B cell (primary cell): Measurements from ENCODE around the gene CRYGB. TPM values are rescaled to one million over a fixed set of nuclear protein-coding genes. Genes with fewer than 3 reads are reported as not detected.

ENCODE experiments used
- ATAC-seq: fragments of 200-7000 bp; cut with Tn5 transposase; one replicate; pipeline ENCODE4 v1.10.0; 2021; ENCODE audit warnings: low read depth, mild to moderate bottlenecking, moderate number of reproducible peaks, moderate library complexity
- CTCF ChIA-PET: fragments of 350-600 bp; sonication (Branson Sonifier 250); formaldehyde crosslinking; loops from one replicate; lab custom pipeline; 2021; ENCODE audit warnings: antibody characterized with exemption, inconsistent platforms; lab: Charles Lee
- POLR2A ChIA-PET: fragments of 350-600 bp; sonication (Branson Sonifier 250); formaldehyde crosslinking; loops from one replicate; lab custom pipeline; 2021; ENCODE audit warnings: antibody characterized with exemption; lab: Charles Lee
- DNase-seq: peaks from one replicate; pipeline ENCODE4 v3.0.0; 2013
- H2AFZ ChIP-seq: 2 replicates; pipeline ENCODE4 v1.6.1; 2012; ENCODE audit warnings: mild to moderate bottlenecking, low read depth, low read length; ENCODE audit not compliant: insufficient read depth, poor library complexity, severe bottlenecking
- H3K27ac ChIP-seq, 2 donors: 1 replicate in 1 of 2; 2 replicates in 1 of 2; pipeline ENCODE4 v1.5.1; 2012 to 2013; ENCODE audit warnings: low read length in 2 of 2, mild to moderate bottlenecking in 2 of 2, moderate library complexity in 1 of 2
- H3K27me3 ChIP-seq, 4 experiments: fragments of 200-600 bp in 1 of 4; sonication (generic) in 1 of 4; replicated peaks in 1 of 4; 1 replicate in 2 of 4; 2 replicates in 2 of 4; pipeline versions ENCODE4 v1.6.1 to v1.7.0; 2013 to 2016; ENCODE audit warnings: low read length in 3 of 4, mild to moderate bottlenecking in 2 of 4, mixed read lengths in 1 of 4, moderate library complexity in 1 of 4; ENCODE audit not compliant: insufficient read depth in 4 of 4, control insufficient read depth in 3 of 4; ENCODE audit errors: control extremely low read depth in 1 of 4
- H3K36me3 ChIP-seq, 2 experiments: replicated peaks in 1 of 2; 1 replicate in 1 of 2; 2 replicates in 1 of 2; pipeline versions ENCODE4 v1.6.1 to v1.7.1; 2013; ENCODE audit warnings: low read length in 1 of 2; ENCODE audit not compliant: insufficient read depth in 2 of 2, control insufficient read depth in 1 of 2; ENCODE audit errors: control extremely low read depth in 1 of 2, extremely low read depth in 1 of 2
- H3K4me1 ChIP-seq, 2 donors: fragments of 200-600 bp in 1 of 2; sonication (generic) in 1 of 2; 1 replicate in 1 of 2; 2 replicates in 1 of 2; pipeline versions ENCODE4 v1.5.1 to v1.6.1; 2013 to 2017; ENCODE audit warnings: low read length in 2 of 2; ENCODE audit not compliant: control insufficient read depth in 2 of 2, insufficient read depth in 2 of 2
- H3K4me2 ChIP-seq: replicated peaks from 2 replicates; pipeline ENCODE3; 2012; ENCODE audit warnings: mild to moderate bottlenecking, low read depth, low read length; ENCODE audit not compliant: poor library complexity, severe bottlenecking
- H3K4me3 ChIP-seq, 5 experiments: fragments of 200-600 bp in 1 of 5; sonication (generic) in 1 of 5; 1 replicate in 3 of 5; 2 replicates in 2 of 5; pipeline versions ENCODE4 v1.5.1 to v1.7.0; 2011 to 2016; ENCODE audit warnings: low read length in 4 of 5, mild to moderate bottlenecking in 4 of 5, low read depth in 2 of 5, control low read depth in 1 of 5, moderate library complexity in 1 of 5; ENCODE audit not compliant: insufficient read depth in 1 of 5; ENCODE audit errors: control extremely low read depth in 1 of 5, extremely low read depth in 1 of 5
- H3K79me2 ChIP-seq: fragments of 200-600 bp; sonication (generic); one replicate; pipeline ENCODE4 v1.6.0; 2016; ENCODE audit warnings: low read length; ENCODE audit not compliant: control insufficient read depth, insufficient read depth
- H3K9ac ChIP-seq: fragments of 200-600 bp; sonication (generic); 2 replicates; pipeline ENCODE4 v1.6.1; 2017; ENCODE audit warnings: mild to moderate bottlenecking, low read length, moderate library complexity
- H3K9me3 ChIP-seq, 3 donors: one replicate each; pipeline versions ENCODE4 v1.6.1 to v1.7.1; 2013; ENCODE audit warnings: low read length in 2 of 3; ENCODE audit not compliant: control insufficient read depth in 2 of 3, insufficient read depth in 1 of 3; ENCODE audit errors: control extremely low read depth in 1 of 3
- H4K20me1 ChIP-seq: 2 replicates; pipeline ENCODE4 v1.6.0; 2012; ENCODE audit warnings: mild to moderate bottlenecking, low read length; ENCODE audit not compliant: insufficient read depth, control insufficient read depth, poor library complexity, severe bottlenecking
- H3K27ac Mint-ChIP-seq: one replicate; pipeline ENCODE4 v1.8.0; 2021; ENCODE audit warnings: mixed read lengths
- H3K27me3 Mint-ChIP-seq: one replicate; pipeline ENCODE4 v1.8.0; 2021; ENCODE audit warnings: mixed read lengths
- H3K4me1 Mint-ChIP-seq: one replicate; pipeline ENCODE4 v1.8.0; 2021; ENCODE audit warnings: mixed read lengths
- H3K4me3 Mint-ChIP-seq: one replicate; pipeline ENCODE4 v1.8.0; 2021; ENCODE audit warnings: mixed read lengths
- H3K9me3 Mint-ChIP-seq: one replicate; pipeline ENCODE4 v1.8.0; 2022; ENCODE audit warnings: mixed read lengths; ENCODE audit not compliant: insufficient read depth
- EZH2 ChIP-seq: IDR thresholded peaks from 2 replicates; pipeline ENCODE4 v1.6.1; 2012; ENCODE audit warnings: borderline replicate concordance, low read depth, mild to moderate bottlenecking, moderate library complexity, low read length; ENCODE audit not compliant: insufficient read depth, poor library complexity, severe bottlenecking
- whole genome bisulfite sequencing: methylation state at CpG from one replicate; pipeline ENCODE4 v1.1.5; 2013; ENCODE audit warnings: missing lambda C conversion rate; ENCODE audit not compliant: insufficient coverage; 5-methylcytosine and 5-hydroxymethylcytosine counted together
- intact Hi-C: fragments of 100-400 bp; cut with micrococcal nuclease; formaldehyde crosslinking; loops from one replicate; pipeline ENCODE4 v1.10.0; 2022
- polyA plus RNA-seq: library from polyadenylated mRNA; depleted of rRNA; stranded (reverse); fragments of >200 nt; gene quantifications from 2 replicates; pipeline ENCODE4 v1.2.3, GENCODE V29; 2012
- total RNA-seq, 2 donors: library from RNA; stranded (reverse); fragments of 120-200 nt in 1 of 2; gene quantifications; 1 replicate in 1 of 2; 2 replicates in 1 of 2; pipeline versions ENCODE4 v1.2.3 to v1.2.4, GENCODE V29; 2013 to 2022
- TF ChIP-seq, protein P1 (sequence below): fragments of 200-600 bp; IDR thresholded peaks from one replicate; pipeline ENCODE4 v1.8.0; 2022; ENCODE audit warnings: antibody characterized with exemption, mild to moderate bottlenecking

The CRYGB gene
- total and polyA plus RNA-seq, 2 donors (not counting 1 experiment from before 2014, with no cell fraction given), result not detected

DNA sequence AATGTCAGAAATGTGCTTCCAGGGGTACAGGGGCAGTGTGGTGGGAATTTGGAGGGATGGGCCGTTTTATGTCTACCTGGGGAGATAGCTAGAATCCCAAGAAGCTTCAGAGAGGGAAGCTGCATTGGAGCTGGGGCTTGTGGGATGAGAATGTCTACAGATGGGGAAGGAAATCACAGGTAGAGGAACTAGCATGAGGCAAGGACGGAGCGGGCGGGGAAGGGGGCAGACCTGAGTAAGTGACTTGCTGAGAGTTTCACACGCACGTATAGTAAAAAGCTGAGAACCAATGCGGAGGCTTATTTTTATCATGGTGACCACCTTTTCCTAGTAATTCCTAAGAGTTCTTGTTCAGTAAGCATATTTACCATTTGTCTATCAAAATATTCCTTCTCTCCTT lies 37.6 kb upstream of the CRYGB start:
- peak overlapping the region in 2 of 5 experiments; percentile 9 to 18 for H3K4me3 ChIP-seq
- H2AFZ ChIP-seq, result no peak overlapping the region
- H3K27me3 Mint-ChIP-seq, result peaks cover 22% of the 10 kb centered on the region
- no peaks in the 10 kb centered on the region for H4K20me1 ChIP-seq
- H3K27ac Mint-ChIP-seq, result no peak overlapping the region
- no peaks in the 10 kb centered on the region for H3K79me2 ChIP-seq
- no peaks in the 10 kb centered on the region for H3K9me3 Mint-ChIP-seq
- WGBS, result 38% methylated on average over 1 of the region's 7 CpGs
- TF ChIP-seq EZH2, result no peak
- TF ChIP-seq, protein P1, sequence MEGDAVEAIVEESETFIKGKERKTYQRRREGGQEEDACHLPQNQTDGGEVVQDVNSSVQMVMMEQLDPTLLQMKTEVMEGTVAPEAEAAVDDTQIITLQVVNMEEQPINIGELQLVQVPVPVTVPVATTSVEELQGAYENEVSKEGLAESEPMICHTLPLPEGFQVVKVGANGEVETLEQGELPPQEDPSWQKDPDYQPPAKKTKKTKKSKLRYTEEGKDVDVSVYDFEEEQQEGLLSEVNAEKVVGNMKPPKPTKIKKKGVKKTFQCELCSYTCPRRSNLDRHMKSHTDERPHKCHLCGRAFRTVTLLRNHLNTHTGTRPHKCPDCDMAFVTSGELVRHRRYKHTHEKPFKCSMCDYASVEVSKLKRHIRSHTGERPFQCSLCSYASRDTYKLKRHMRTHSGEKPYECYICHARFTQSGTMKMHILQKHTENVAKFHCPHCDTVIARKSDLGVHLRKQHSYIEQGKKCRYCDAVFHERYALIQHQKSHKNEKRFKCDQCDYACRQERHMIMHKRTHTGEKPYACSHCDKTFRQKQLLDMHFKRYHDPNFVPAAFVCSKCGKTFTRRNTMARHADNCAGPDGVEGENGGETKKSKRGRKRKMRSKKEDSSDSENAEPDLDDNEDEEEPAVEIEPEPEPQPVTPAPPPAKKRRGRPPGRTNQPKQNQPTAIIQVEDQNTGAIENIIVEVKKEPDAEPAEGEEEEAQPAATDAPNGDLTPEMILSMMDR, result no peak
- H3K9ac ChIP-seq, result no peak overlapping the region
- peak overlapping the region; percentile 54 for H3K4me3 Mint-ChIP-seq
- ChIA-PET CTCF (no interaction called here), POLR2A (no interaction called here)
- H3K27me3 ChIP-seq, result peaks cover 0 to 6% (median 0%) of the 10 kb centered on the region in 4 experiments
- DNase-seq (no peak), ATAC-seq (no peak)
- no peaks in the 10 kb centered on the region for H3K9me3 ChIP-seq
- no peaks in the 10 kb centered on the region for H3K36me3 ChIP-seq
- no peak overlapping the region for H3K27ac ChIP-seq
- H3K4me2 ChIP-seq, result peak overlapping the region; percentile 26
- intact Hi-C loops, result no loop called here
- H3K4me1 Mint-ChIP-seq, result peaks cover 12% of the 10 kb centered on the region
- H3K4me1 ChIP-seq, result peaks cover 0 to 3% of the 10 kb centered on the region in 2 donors

DNA sequence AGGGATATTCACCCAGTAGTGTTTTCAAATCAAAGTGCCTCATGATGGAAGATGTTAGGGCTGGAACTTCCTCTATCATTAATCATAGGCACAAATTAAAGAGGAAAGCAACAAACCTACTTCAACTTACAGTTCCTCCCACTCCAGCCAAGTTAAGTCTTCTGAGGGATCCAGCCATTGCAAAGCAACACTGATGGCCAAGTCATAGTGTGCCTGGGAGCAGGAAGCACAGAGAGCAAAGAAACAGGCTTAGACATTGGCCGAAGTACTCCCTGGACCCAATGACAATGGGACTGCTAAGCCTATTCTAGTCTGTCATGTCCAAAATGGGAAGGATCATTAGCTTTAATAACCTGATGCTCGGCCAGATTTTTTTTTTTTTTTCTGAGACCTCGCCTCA lies 36.9 kb upstream of the CRYGB start:
- CTCF ChIA-PET, result no interaction called here
- Mint-ChIP-seq H3K4me1 (peaks cover 12% of the 10 kb centered on the region), H3K27ac (no peak overlapping the region), H3K9me3 (no peaks in the 10 kb centered on the region), H3K4me3 (no peak overlapping the region), H3K27me3 (peaks cover 25% of the 10 kb centered on the region)
- H3K27ac ChIP-seq, result no peak overlapping the region
- H3K27me3 ChIP-seq, result peaks cover 0 to 6% (median 0%) of the 10 kb centered on the region in 4 experiments
- no peak overlapping the region for H3K9ac ChIP-seq
- 100% methylated on average over 1 of the region's 3 CpGs for WGBS
- DNase-seq (no peak), ATAC-seq (no peak)
- POLR2A ChIA-PET, result no interaction called here
- no peaks in the 10 kb centered on the region for H4K20me1 ChIP-seq
- no peaks in the 10 kb centered on the region for H3K9me3 ChIP-seq
- no peaks in the 10 kb centered on the region for H3K36me3 ChIP-seq
- no peak overlapping the region for H3K4me2 ChIP-seq
- TF ChIP-seq EZH2, result no peak
- TF ChIP-seq, protein P1, result no peak
- intact Hi-C loops, result no loop called here
- H2AFZ ChIP-seq, result no peak overlapping the region
- no peaks in the 10 kb centered on the region for H3K79me2 ChIP-seq
- H3K4me1 ChIP-seq, result peaks cover 0 to 3% of the 10 kb centered on the region in 2 donors
- no peak overlapping the region for H3K4me3 ChIP-seq
